ENCODE data around the gene HMG20B.

Gene HMG20B

DNA sequence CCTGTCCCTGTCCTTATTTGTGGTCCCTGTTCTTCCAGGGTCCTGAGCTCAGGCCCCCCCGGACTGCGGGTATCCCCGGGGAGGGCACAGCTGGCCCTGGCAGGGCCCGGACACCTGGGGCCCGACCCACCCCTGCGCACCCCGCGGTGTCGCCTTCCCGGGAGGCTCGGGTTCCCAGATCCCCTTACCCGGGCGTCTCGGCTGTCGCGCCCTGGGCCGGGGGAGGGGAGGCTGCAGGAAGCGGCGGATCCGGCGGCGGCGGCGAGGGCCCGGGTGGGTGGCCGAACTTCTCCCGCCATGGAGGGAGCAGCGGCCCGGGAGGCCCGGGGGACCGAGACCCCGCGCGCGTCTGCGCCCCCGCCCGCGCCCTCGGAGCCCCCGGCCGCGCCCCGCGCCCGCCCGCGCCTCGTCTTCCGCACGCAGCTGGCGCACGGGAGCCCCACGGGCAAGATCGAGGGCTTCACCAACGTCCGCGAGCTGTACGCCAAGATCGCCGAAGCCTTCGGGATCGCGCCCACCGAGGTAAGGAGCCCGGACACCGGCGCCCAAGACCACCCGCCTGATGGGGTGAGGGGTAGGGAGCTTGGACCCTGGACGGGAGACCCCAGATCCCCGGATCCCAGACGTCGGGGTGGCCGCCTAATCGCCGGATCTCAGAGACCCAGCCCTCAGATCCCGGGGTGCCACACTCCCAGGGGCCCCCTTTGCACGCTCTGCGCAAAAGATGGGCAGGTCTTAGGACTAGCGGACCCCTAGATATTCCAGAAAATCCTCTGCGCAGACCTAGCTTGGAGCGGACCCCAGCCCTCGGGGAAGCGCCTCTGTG, 12.8 kb downstream of the HMG20B start, which contains the start of gene GIPC3:
Gene GIPC3 (plus strand): TSS at position 178 of the 826 bp plus-strand sequence. CDS start 120 bp downstream, at position 298.
- DNase-seq: no peak

DNA sequence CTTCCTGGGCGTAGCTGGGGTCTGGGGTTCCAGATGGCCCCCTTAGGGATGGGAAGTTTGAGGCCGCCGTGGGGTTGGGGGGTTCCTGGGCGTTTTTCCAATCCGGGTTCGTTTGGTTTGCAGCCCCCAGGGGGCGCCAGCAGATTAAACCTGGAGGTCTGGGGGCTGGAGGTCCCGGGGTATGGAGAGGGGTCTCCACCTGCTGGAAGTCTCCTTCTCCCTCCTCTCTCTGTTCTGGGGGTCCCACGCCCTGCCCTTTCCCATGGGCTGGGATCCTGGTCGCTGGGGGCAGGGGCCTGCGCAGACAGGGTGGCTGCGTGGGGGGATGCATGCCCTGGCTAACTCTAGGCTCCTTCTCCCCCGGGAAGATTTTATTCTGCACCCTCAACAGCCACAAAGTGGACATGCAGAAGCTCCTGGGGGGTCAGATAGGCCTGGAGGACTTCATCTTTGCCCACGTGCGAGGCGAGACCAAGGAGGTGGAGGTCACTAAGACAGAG, 13.4 kb downstream of the HMG20B start:
- DNase-seq: no peak

DNA sequence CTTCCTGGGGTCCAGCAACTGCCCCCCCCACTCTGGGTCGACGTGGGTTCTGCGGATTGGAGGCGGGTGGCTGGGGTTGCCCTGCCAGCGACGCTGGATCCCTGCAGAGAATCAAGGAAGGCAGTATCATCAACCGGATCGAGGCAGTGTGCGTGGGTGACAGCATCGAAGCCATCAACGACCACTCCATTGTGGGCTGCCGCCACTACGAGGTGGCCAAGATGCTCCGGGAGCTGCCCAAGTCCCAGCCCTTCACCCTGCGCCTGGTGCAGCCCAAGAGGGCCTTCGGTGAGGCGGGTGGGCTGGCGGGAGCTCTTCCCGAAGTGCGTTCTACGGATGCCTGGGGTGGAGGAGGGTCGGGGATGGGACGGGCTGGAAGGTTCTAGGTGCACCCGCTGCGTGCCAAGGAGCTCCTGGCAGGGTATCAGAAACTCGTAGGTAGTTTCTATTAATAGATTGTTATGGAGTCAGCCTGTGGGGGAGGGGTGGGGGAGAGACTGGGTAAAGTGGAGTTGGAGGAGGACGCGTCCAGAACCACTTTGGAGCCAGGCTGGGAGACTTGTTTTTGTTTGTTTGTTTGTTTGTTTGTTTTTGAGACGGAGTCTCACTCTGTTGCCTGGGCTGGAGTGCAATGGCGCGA, 14.1 kb downstream of the HMG20B start:
- DNase-seq: no peak

DNA sequence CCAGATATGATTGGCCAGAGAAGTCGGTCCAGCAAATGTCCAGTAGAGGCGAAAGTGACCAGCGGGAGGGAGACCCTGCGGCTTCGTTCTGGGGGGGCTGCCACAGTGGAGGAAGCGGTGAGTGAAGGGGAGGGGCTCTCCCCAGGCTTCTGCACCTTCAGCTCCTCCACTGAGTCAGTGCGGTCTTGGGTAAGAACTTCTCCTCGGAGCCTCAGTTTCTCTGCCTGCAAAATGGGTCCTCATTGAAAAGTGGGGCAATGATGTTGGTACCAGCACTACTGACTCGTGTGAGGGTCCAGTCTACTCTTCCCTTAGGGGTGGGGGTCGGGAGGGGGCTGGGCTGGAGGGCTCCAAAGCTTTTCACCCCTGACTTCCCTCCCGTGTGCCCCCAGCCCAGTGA, 16.7 kb downstream of the HMG20B start:
- DNase-seq: no peak

DNA sequence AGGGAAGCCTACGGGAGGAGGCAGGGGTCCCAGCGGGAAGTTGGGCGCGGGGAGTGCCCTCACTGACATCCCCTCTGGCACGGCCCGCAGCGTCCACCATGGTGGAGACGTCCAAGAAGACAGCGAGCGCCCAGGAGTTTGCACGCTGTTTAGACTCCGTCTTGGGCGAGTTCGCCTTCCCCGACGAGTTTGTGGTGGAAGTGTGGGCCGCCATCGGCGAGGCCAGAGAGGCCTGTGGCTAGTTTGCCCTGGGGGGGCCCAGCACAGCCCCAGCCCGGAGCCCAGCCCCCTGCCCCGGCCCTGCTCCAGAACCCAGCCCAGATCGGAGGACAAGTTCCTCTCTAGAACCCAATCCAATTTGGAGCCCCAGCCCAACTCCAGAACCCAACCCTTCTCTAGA, 17.2 kb downstream of the HMG20B start:
- no peak for DNase-seq

DNA sequence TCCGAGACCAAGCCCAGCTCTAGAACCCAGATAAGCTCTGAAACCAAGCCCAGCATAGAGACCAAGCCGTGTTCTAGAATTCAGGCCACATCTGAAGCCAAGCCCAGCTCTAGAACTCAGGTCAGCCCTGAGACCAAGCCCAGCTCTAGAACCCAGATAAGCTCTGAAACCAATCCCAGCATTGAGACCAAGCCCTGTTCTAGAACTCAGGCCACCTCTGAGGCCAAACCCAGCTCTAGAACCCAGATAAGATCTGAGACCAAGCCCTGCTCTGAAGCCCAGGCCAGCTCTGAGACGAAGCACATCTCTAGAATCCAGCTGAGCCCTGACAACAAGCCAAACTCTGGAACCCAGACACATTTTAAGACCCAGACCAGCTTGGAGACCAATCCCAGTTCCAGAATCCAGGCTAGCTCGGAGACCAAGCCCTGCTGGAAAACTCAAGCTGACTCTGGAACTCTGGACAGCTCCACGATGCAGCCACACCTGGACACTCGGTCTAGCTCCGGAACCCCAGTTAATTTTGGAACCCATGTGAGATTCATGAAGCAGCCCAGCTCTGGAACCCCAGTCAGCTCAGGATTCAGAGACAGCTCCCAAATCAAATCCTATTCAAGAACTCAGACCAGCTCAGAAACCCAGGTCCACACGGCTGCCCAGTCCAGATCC, 18.4 kb downstream of the HMG20B start:
- DNase-seq: no peak

DNA sequence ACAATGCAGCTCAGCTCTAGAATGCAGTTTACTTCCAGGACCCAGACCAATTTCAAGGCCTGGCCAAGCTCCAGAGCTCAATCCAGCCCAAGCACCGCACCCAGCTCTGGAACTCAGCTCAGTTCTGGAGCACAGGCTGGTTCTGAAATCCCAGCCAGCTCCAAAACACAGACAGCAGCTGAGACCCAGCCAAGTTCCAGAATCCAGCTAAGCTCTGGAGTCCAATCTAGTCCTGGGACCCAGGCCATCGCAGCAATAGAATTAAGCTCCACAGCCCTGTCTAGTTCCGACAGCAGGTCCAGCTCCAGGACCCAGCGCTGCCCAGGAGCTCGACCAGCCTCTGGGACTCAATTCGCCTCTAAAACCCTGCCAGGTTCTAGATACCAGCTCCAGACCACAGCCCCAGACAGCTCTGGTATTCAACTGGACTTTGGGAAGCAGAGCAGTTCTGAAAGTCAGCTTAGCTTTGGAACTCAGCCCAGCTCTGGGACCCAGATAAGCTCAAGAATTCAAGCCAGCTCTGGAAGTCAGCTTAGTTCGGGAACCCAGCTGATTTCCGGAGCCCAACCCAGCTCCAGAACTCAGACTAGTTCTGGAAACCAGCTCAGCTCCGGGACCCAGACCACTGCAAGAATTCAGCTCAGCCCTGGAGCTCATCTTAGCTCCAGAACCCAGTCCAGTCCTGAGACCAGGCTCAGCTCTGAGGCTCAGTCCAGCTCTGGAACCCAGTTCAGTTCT, 19.3 kb downstream of the HMG20B start:
- DNase-seq: no peak

DNA sequence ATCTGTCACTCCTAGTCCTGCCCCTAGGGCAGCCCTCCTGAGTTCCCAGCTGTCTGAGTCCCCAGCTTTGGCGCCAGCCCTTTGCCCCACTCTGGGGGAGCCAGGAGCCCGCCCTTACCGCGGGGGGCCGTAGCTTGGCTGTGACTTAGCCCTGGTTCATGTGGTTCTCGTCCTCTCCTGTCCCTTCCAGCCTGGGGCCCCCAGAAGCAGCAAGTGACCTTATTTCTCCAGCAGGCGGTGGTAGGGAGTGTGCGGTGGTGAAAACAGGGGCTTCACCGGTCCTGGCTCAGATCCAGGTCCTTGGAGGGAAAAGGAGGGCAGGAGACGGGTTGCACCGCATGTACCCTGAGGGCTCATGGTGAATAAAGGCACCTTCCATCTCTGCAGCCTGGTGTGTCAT, 20.4 kb downstream of the HMG20B start:
- no peak for DNase-seq

DNA sequence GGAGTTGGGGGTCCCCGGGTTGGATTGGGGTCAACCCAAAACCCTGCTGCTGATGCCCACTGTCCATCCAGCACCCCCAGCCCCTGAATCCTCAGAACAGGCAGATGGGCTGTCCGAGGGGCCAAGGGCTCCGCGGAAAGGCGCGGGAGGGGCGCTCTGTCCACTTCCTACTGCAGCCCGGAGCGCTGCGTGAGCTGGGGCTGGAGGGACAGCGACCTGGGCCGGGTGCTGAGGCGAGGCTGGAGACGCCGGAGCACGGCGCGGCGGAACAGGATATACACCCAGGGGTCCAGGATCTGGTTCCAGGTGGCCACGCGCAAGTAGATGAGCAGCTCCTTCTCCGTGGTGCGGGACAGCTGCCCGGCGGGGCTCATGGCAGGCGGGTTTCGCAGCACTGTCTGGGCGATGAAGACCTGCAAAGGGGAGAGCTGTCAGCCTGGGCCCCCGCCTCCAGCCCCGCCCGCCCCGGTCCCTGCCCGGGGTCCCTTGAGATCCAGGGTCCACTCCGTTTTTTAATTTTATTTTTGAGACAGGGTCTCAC, 22.8 kb downstream of the HMG20B start:
- DNase-seq: no peak

DNA sequence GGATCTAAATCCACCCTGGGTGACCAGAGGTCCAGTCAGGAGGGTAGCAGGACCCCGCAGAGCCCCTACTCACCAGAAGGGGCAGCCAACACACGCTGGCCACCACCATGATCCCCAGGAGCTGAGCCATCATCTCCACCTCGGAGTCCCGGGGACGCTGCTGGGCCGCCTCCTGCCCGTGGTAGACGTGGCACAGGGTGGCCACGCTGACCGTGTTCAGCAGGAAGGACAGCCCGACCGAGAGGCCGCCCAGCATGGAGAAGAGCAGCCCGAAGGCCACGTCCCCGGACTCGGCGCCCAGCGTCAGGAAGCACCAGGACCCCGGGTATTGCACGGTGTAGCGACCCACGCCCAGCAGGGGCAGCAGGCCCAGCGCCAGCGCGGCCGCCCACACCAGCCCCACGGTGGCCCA, 27.0 kb downstream of the HMG20B start:
- no peak for DNase-seq

DNA sequence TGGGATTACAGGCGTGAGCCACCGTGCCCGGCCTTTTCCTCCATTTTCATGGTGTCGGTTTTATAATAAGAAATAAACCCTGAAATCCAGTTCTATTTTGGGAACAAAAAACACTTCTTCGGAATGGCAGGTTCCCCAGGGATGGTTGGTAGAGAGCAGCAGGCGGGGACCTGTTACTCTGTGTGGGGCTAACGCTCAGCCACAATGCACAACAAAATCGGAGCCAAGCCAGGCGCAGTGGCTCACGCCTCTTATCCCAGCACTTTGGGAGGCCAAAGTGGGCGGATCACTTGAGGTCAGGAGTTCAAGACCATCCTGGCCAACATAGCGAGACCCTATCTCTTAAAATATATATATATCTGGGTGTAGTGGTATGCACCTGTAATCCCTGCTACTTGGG, 28.3 kb downstream of the HMG20B start:
- DNase-seq: no peak

DNA sequence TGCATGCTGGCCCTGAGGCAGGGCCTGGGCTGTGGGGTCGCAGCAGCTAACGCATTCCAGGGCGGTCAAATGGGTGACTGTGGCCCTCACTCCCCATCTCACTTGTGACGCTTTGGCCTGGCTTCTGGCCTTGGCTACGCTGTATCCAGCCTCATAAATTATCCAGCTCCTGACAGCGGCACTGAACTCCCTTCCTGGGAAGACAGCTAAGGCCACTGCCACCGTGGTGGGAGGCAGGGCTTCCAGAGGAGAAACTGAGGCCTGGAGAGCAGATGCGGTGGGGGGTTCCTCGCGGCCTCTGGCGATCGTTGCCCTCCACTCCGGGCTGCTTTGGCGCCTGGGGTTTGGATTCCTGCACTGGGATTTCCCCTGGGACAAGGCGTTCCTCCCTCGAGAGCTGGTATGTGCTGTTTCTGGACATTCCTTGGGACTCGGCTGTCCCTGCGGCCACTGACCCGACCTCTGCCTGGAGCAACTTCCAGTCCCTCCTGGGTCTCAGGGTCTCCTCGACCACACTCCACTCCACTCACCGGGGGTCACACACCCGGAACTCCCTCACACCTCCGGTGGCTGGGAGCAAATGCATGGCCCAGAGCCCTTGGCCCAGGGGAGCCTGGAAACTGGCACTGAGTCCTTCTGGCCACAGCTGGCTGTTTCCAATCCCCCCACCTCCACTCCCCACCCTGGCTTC, 30.5 kb downstream of the HMG20B start:
- DNase-seq: no peak

DNA sequence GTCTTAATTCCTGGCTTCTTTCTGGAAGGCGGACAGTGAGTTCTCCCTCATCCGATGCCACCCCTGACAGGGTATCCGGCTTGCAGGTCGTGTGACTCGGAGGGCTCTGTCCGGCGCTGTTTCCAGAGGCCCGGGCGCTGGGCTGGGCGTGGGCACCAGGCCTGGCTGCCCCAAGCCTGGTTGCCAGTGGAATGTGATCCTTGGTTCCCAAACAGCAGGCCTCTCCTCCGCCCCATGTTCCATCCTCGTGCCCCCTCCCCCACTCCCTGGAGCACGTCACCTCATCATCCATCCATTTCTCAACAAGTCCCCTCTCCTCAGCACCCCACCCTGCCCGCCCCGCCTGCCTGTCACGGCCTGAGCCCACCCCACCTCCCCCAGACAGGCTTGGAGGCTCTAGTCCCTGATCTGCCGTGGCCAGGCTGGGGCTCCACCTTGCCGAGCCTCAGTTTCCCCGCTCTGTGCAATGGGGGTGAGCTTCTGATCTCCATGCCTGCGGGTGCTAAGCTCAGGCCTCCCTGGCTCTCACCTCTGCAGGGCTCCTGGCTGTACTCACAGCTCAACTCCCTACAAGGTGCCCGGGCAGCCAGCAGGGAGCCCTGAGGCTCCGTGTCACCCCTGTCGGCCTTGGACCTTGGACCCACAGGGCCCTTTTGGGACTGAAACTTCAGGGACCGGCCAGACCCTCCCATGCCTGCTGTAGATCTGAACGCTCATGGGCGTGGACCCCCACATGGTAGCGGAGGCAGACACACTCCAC, 31.7 kb downstream of the HMG20B start:
- no peak for DNase-seq

DNA sequence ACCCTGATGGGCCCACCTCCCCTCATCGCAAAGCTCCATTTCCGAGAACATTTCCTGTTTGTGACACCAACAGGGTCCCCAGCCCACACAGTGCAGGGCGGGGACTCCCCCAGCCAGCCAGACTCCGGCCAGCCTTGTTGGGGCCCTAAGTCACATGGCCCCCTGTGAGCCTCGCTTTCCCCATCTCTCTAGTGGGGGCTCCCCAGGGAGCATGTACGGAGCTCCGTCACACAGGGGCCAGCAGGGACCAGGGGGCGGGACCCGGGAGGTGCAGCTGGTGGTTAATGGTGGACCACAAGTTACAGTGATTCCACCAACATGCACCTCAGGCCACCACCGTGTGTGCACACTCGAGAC, 32.2 kb downstream of the HMG20B start:
- no peak for DNase-seq

DNA sequence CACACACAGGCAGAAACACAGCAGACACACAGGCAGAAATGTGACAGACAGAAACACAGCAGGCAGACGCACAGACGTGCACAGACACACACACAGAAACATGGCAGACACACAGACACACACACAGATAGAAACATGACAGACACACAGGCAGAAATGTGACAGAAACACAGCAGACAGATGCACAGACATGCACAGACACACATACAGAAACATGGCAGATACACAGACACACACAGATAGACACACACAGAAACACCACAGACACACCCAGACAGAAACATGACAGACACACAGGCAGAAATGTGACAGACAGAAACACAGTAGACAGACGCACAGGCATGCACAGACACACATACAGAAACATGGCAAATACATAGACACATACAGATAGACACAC, 32.6 kb downstream of the HMG20B start:
- no peak for DNase-seq

DNA sequence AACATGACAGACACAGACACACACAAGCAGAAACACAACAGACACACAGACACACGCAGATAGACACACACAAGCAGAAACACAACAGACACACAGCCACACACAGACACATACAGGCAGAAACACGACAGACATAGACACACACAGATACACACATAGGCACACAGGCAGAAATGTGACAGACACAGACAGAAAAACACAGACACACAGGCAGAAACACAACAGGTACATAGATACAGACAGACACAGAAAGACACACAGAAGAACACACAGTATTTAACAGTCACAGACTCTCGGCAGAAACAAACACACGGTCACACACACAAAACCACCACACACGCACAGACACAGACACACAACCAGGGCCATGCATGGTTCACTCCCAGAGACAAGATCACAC, 33.0 kb downstream of the HMG20B start:
- no peak for DNase-seq

DNA sequence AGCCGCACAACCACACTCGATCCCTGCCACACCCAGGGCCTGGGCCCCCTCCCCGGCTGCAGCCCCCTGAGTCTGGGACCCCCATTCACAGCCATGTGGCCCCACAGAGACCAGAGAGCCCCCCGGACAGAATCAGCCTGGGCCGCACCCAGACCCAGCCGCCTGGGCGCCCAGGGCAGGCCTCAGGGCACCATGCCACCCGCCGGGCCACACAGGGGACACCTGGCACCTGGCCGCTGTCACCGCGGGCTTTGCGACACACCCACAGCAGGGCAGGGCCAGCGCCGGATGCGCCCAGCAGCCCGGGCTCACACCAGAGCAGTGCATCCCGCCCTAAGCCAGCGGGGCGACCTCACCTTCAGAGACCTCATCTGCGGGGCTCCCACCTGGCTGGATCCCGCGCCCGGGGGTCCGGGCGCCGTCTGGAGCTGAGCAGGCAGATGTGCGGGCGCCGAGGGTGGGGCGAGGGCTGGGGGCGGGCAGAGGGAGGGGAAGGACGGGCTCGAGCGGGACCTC, 33.5 kb downstream of the HMG20B start:
- DNase-seq: no peak

DNA sequence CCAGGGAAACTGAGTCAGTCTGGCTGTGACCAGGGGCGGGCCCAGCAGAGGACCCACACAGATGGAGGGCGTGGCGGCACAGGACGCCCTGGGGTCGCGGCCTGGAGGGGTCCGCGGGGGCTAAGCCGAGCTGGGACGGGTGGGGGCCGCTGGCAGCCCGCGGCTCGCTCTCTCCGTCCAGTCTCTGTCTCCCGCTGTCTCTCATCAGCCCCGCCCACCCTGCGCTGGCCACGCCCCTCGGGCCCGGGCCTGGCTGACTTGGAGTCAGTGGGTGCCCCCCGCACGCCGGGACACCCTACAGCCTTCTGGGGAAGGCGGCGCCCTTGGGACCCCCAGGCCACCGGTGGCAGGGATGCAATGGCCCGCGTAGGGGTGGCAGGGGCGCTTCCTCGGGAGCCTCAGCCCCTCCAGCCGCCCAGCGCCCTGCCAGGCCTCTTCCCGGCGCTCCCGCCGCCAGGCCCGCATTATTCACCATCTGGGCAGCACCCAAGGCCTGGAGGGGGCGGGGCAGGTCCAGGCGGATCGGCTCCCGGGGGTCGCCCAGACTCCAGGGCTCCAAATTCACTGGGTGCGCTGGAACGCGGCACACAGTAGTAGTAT, 34.0 kb downstream of the HMG20B start, which contains the start of gene TBXA2R:
Gene TBXA2R (minus strand): TSS at position 186 of the 600 bp plus-strand sequence. CDS start 6,241 bp downstream, outside the sequence.
- DNase-seq: no peak

DNA sequence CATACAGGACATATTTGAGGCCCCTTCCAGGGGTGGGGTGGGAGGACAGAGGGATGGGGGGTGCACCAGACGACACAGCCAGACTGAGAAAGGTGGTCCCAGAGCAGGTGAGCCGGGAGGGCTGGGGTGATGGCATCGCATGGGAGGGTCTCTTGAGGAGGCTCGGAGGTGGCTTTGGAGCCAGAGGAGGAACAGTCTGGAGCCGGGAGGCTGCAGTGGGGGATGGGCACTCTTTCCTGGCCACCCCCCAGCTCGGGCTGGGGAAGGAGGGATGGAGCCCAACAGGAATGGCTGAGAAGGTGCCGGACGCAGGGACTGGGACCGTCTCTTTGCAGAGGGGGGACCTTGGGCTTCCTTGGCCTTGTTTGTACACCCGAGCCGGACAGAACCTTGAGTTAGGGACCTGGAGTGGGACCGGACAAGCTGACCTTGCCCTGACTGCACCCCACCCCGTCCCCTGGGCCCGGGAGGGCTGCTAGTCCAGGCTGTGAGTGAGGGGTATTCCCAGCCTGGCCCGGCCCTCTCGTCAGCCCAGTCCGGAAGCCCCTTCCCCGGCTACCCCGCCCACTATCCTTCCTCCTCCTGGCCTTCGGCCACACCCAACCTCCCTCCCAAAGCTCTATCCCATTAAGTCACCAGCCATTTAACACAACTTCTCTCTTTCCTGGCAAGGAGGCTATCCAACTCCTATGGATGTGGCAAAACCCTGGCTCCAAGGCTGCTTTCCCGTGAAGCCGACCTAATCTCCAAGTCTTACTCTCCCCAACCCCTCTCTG, 34.7 kb downstream of the HMG20B start:
- DNase-seq: no peak
